HEK293 (cell line): Measurements from ENCODE around the gene TMEM187.

ENCODE experiments used
- ZNF670 ChIP-seq: fragments of 450-650 bp; formaldehyde crosslinking; IDR thresholded peaks from 2 replicates; pipeline ENCODE4 v1.5.1; 2016; ENCODE audit warnings: missing biosample characterization, missing genetic modification characterization, low read depth
- ZSCAN30 ChIP-seq: fragments of 450-650 bp; IDR thresholded peaks from 2 replicates; pipeline ENCODE4 v1.5.1; 2018; ENCODE audit warnings: missing biosample characterization, mild to moderate bottlenecking, missing genetic modification characterization, moderate library complexity
- TF ChIP-seq, protein P1 (sequence below): fragments of 450-650 bp; formaldehyde crosslinking; IDR thresholded peaks from 2 replicates; pipeline ENCODE4 v1.5.1; 2016; ENCODE audit warnings: missing biosample characterization, missing genetic modification characterization
- TF ChIP-seq, protein P2 (sequence below): fragments of 450-650 bp; formaldehyde crosslinking; IDR thresholded peaks from 2 replicates; pipeline ENCODE4 v1.5.1; 2017; ENCODE audit warnings: missing biosample characterization, missing genetic modification characterization
- TF ChIP-seq, protein P3 (sequence below): fragments of 450-650 bp; formaldehyde crosslinking; IDR thresholded peaks from 2 replicates; pipeline ENCODE4 v1.5.1; 2016; ENCODE audit warnings: missing biosample characterization, missing genetic modification characterization, low read depth
- TF ChIP-seq, protein P4 (sequence below): fragments of 450-650 bp; formaldehyde crosslinking; IDR thresholded peaks from 2 replicates; pipeline ENCODE4 v1.5.1; 2016; ENCODE audit warnings: missing biosample characterization, missing genetic modification characterization
- TF ChIP-seq, protein P5 (sequence below): sonication (generic); formaldehyde crosslinking; IDR thresholded peaks from 2 replicates; pipeline ENCODE4 v1.8.1; 2022; ENCODE audit warnings: mild to moderate bottlenecking, moderate library complexity, missing genetic modification reagents

DNA sequence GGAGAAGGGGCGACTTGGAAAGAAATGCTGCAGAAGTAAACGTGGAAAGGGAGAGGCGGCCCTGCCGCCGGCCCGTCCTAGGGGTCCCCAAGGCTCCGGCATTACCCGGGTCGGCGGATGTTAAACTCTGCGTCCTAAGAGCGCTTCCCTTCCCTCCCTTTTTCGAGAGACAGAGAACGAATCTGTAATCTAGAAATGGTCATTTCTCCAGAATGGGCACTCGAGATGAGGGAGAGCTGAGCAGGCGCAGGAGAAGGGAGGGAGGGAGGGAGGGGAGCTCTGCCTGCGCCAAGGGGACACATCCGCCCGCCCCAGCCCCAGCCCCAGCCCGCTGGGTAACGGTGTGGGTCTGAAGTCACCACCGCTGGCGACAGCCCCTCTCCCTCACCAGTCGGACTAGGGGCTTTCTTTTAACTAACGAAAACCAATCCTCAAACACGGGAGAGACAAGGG is 2.6 kb upstream of the TMEM187 start:
- TF ChIP-seq ZNF670 (tag by site-specific recombination) (no peak), ZSCAN30 (tag by site-specific recombination) (0 out of 2 replicates have a peak, but pooled peaks have one; percentile 5)
- TF ChIP-seq, protein P1, sequence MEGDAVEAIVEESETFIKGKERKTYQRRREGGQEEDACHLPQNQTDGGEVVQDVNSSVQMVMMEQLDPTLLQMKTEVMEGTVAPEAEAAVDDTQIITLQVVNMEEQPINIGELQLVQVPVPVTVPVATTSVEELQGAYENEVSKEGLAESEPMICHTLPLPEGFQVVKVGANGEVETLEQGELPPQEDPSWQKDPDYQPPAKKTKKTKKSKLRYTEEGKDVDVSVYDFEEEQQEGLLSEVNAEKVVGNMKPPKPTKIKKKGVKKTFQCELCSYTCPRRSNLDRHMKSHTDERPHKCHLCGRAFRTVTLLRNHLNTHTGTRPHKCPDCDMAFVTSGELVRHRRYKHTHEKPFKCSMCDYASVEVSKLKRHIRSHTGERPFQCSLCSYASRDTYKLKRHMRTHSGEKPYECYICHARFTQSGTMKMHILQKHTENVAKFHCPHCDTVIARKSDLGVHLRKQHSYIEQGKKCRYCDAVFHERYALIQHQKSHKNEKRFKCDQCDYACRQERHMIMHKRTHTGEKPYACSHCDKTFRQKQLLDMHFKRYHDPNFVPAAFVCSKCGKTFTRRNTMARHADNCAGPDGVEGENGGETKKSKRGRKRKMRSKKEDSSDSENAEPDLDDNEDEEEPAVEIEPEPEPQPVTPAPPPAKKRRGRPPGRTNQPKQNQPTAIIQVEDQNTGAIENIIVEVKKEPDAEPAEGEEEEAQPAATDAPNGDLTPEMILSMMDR (tag by site-specific recombination): no peak
- TF ChIP-seq, protein P2, sequence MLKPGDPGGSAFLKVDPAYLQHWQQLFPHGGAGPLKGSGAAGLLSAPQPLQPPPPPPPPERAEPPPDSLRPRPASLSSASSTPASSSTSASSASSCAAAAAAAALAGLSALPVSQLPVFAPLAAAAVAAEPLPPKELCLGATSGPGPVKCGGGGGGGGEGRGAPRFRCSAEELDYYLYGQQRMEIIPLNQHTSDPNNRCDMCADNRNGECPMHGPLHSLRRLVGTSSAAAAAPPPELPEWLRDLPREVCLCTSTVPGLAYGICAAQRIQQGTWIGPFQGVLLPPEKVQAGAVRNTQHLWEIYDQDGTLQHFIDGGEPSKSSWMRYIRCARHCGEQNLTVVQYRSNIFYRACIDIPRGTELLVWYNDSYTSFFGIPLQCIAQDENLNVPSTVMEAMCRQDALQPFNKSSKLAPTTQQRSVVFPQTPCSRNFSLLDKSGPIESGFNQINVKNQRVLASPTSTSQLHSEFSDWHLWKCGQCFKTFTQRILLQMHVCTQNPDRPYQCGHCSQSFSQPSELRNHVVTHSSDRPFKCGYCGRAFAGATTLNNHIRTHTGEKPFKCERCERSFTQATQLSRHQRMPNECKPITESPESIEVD (tag by site-specific recombination): no peak
- TF ChIP-seq, protein P3, sequence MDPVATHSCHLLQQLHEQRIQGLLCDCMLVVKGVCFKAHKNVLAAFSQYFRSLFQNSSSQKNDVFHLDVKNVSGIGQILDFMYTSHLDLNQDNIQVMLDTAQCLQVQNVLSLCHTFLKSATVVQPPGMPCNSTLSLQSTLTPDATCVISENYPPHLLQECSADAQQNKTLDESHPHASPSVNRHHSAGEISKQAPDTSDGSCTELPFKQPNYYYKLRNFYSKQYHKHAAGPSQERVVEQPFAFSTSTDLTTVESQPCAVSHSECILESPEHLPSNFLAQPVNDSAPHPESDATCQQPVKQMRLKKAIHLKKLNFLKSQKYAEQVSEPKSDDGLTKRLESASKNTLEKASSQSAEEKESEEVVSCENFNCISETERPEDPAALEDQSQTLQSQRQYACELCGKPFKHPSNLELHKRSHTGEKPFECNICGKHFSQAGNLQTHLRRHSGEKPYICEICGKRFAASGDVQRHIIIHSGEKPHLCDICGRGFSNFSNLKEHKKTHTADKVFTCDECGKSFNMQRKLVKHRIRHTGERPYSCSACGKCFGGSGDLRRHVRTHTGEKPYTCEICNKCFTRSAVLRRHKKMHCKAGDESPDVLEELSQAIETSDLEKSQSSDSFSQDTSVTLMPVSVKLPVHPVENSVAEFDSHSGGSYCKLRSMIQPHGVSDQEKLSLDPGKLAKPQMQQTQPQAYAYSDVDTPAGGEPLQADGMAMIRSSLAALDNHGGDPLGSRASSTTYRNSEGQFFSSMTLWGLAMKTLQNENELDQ (tag by site-specific recombination): no peak
- TF ChIP-seq, protein P4, sequence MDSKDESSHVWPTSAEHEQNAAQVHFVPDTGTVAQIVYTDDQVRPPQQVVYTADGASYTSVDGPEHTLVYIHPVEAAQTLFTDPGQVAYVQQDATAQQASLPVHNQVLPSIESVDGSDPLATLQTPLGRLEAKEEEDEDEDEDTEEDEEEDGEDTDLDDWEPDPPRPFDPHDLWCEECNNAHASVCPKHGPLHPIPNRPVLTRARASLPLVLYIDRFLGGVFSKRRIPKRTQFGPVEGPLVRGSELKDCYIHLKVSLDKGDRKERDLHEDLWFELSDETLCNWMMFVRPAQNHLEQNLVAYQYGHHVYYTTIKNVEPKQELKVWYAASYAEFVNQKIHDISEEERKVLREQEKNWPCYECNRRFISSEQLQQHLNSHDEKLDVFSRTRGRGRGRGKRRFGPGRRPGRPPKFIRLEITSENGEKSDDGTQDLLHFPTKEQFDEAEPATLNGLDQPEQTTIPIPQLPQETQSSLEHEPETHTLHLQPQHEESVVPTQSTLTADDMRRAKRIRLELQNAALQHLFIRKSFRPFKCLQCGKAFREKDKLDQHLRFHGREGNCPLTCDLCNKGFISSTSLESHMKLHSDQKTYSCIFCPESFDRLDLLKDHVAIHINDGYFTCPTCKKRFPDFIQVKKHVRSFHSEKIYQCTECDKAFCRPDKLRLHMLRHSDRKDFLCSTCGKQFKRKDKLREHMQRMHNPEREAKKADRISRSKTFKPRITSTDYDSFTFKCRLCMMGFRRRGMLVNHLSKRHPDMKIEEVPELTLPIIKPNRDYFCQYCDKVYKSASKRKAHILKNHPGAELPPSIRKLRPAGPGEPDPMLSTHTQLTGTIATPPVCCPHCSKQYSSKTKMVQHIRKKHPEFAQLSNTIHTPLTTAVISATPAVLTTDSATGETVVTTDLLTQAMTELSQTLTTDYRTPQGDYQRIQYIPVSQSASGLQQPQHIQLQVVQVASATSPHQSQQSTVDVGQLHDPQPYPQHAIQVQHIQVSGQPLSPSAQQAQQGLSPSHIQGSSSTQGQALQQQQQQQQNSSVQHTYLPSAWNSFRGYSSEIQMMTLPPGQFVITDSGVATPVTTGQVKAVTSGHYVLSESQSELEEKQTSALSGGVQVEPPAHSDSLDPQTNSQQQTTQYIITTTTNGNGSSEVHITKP (tag by site-specific recombination): no peak
- TF ChIP-seq, protein P5, sequence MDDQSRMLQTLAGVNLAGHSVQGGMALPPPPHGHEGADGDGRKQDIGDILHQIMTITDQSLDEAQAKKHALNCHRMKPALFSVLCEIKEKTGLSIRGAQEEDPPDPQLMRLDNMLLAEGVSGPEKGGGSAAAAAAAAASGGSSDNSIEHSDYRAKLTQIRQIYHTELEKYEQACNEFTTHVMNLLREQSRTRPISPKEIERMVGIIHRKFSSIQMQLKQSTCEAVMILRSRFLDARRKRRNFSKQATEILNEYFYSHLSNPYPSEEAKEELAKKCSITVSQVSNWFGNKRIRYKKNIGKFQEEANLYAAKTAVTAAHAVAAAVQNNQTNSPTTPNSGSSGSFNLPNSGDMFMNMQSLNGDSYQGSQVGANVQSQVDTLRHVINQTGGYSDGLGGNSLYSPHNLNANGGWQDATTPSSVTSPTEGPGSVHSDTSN (CRISPR knock-in tag): no peak
